CD14-positive monocyte (primary cell): Measurements from ENCODE around the gene FOXP1. TPM values are rescaled to one million over a fixed set of nuclear protein-coding genes. Genes with fewer than 3 reads are reported as not detected.

ENCODE experiments used
- DNase-seq, 3 donors: peaks; one replicate each; pipeline ENCODE4 v3.0.0-alpha.2; 2011 to 2022
- H2AFZ ChIP-seq: 2 replicates; pipeline ENCODE4 v1.6.0; 2012; ENCODE audit warnings: mild to moderate bottlenecking, low read depth, low read length, inconsistent platforms; ENCODE audit not compliant: insufficient read depth, poor library complexity, severe bottlenecking
- H3K27ac ChIP-seq, 2 donors: 1 replicate in 1 of 2; 2 replicates in 1 of 2; pipeline ENCODE4 v1.5.1; 2012 to 2013; ENCODE audit warnings: low read length in 2 of 2, control low read depth in 1 of 2, inconsistent platforms in 1 of 2, low read depth in 1 of 2, mild to moderate bottlenecking in 1 of 2
- H3K27me3 ChIP-seq, 2 donors: one replicate each; pipeline versions ENCODE4 v1.6.0 to v1.6.1; 2011 to 2013; ENCODE audit warnings: low read length in 2 of 2; ENCODE audit not compliant: control insufficient read depth in 2 of 2, insufficient read depth in 2 of 2
- H3K36me3 ChIP-seq, 2 donors: replicated peaks in 1 of 2; 1 replicate in 1 of 2; 2 replicates in 1 of 2; pipeline versions ENCODE4 v1.5.1 to v1.6.1; 2012 to 2013; ENCODE audit warnings: low read length in 2 of 2, control low read depth in 1 of 2, inconsistent platforms in 1 of 2, mild to moderate bottlenecking in 1 of 2; ENCODE audit not compliant: insufficient read depth in 2 of 2, control insufficient read depth in 1 of 2
- H3K4me1 ChIP-seq, 2 donors: 1 replicate in 1 of 2; 2 replicates in 1 of 2; pipeline versions ENCODE4 v1.5.1 to v1.6.1; 2012 to 2013; ENCODE audit warnings: low read length in 2 of 2, control low read depth in 1 of 2, inconsistent platforms in 1 of 2, mild to moderate bottlenecking in 1 of 2, moderate library complexity in 1 of 2; ENCODE audit not compliant: insufficient read depth in 2 of 2, control insufficient read depth in 1 of 2
- H3K4me2 ChIP-seq: replicated peaks from 2 replicates; pipeline ENCODE3; 2012; ENCODE audit warnings: low read length, moderate library complexity, mild to moderate bottlenecking; ENCODE audit not compliant: poor library complexity, severe bottlenecking; ENCODE audit errors: extremely low read depth
- H3K4me3 ChIP-seq, 3 experiments: fragments of 200-600 bp in 1 of 3; sonication (generic) in 1 of 3; replicated peaks in 1 of 3; 1 replicate in 2 of 3; 2 replicates in 1 of 3; pipeline ENCODE4 v1.5.1; 2011 to 2013; ENCODE audit warnings: low read length in 3 of 3, mild to moderate bottlenecking in 3 of 3, control low read depth in 2 of 3, low read depth in 2 of 3, inconsistent platforms in 1 of 3, moderate library complexity in 1 of 3
- H3K79me2 ChIP-seq: 2 replicates; pipeline ENCODE4 v1.6.0; 2012; ENCODE audit warnings: mild to moderate bottlenecking, control low read depth, inconsistent platforms, low read length, moderate library complexity; ENCODE audit not compliant: insufficient read depth
- H3K9ac ChIP-seq: 2 replicates; pipeline ENCODE4 v1.6.0; 2017; ENCODE audit warnings: low read length, mild to moderate bottlenecking; ENCODE audit not compliant: insufficient read depth, poor library complexity, severe bottlenecking
- H3K9me3 ChIP-seq, 2 donors: replicated peaks in 1 of 2; 1 replicate in 1 of 2; 2 replicates in 1 of 2; pipeline versions ENCODE4 v1.5.1 to v1.6.1; 2012 to 2013; ENCODE audit warnings: low read length in 2 of 2, control low read depth in 1 of 2; ENCODE audit not compliant: control insufficient read depth in 1 of 2, insufficient read depth in 1 of 2
- H4K20me1 ChIP-seq: 2 replicates; pipeline ENCODE4 v1.6.0; 2012; ENCODE audit warnings: mild to moderate bottlenecking, low read length, control low read depth, moderate library complexity; ENCODE audit not compliant: insufficient read depth
- H3K27ac Mint-ChIP-seq, 7 donors: one replicate each; pipeline ENCODE4 v1.8.0; 2020; ENCODE audit warnings: mild to moderate bottlenecking in 7 of 7, mixed read lengths in 7 of 7, moderate library complexity in 6 of 7, inconsistent platforms in 2 of 7
- H3K27me3 Mint-ChIP-seq, 3 donors: one replicate each; pipeline ENCODE4 v1.8.0; 2021 to 2022; ENCODE audit warnings: low read depth in 3 of 3, mild to moderate bottlenecking in 3 of 3, mixed read lengths in 3 of 3, moderate library complexity in 3 of 3, inconsistent platforms in 1 of 3
- H3K36me3 Mint-ChIP-seq, 2 donors: one replicate each; pipeline ENCODE4 v1.8.0; 2020; ENCODE audit warnings: mixed read lengths in 2 of 2, inconsistent platforms in 1 of 2, mild to moderate bottlenecking in 1 of 2
- H3K4me1 Mint-ChIP-seq: one replicate; pipeline ENCODE4 v1.8.0; 2020; ENCODE audit warnings: mild to moderate bottlenecking, mixed read lengths
- H3K4me3 Mint-ChIP-seq, 2 donors: one replicate each; pipeline ENCODE4 v1.8.0; 2020; ENCODE audit warnings: mild to moderate bottlenecking in 2 of 2, mixed read lengths in 2 of 2, moderate library complexity in 1 of 2
- H3K9me3 Mint-ChIP-seq, 7 donors: one replicate each; pipeline ENCODE4 v1.8.0; 2020 to 2022; ENCODE audit warnings: mixed read lengths in 7 of 7, mild to moderate bottlenecking in 6 of 7, moderate library complexity in 6 of 7, inconsistent platforms in 2 of 7
- CTCF ChIP-seq: fragments of 200-600 bp; IDR thresholded peaks from one replicate; pipeline ENCODE4 v1.8.0; 2022; ENCODE audit warnings: antibody characterized with exemption, mild to moderate bottlenecking
- WGBS: methylation state at CpG from one replicate; pipeline ENCODE4 v1.1.5; 2013; ENCODE audit warnings: missing lambda C conversion rate; ENCODE audit not compliant: insufficient coverage; 5-methylcytosine and 5-hydroxymethylcytosine counted together
- intact Hi-C, 2 donors: fragments of 100-400 bp; cut with micrococcal nuclease; formaldehyde crosslinking; loops; one replicate each; pipeline versions ENCODE4 v1.15.0 to v1.15.1; 2023
- polyA plus RNA-seq, 3 donors: library from polyadenylated mRNA; depleted of rRNA in 1 of 3; unstranded in 2 of 3; stranded (reverse) in 1 of 3; fragments of 300-500 nt in 2 of 3; fragments of >200 nt in 1 of 3; fragmentation: Illumina TruSeq in 2 of 3; gene quantifications; 1 replicate in 2 of 3; 2 replicates in 1 of 3; pipeline ENCODE4 v1.2.3, GENCODE V29; 2012 to 2021

The FOXP1 gene
- polyA plus RNA-seq, 3 donors = 25.7 to 42.6 (median 27.8) TPM

DNA sequence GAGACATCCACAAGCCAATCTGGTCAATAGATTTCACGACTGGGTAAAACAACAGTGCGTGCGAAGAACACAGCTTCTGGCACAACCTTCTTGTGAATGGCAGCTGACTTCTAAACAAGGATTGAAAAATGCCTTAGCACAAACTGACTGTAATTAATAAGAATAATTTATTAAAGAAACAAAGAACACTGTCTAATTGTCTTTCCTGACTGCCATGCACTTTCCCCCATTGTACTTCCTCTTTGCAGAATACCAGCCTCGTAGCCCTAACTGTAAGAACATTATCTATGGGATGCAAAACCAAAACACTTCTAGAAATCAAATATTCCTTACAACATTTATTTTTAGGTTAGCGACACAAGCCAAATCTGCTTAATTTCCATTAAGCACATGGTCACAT is 6.5 kb downstream of the FOXP1 start:
- Histone ChIP-seq H4K20me1 (peaks cover 6% of the 10 kb centered on the region), H3K4me1 (peaks cover 38 to 51% of the 10 kb centered on the region in 2 donors), H3K9ac (peak overlapping the region; percentile 19), H3K4me2 (peak overlapping the region; percentile 95), H3K27ac (peak overlapping the region in 1 of 2 donors; percentile 92), H3K36me3 (peaks cover 3 to 29% of the 10 kb centered on the region in 2 donors), H3K27me3 (no peaks in the 10 kb centered on the region), H3K9me3 (no peaks in the 10 kb centered on the region), H3K4me3 (peak overlapping the region in 2 of 3 experiments; percentile 27 to 91), H2AFZ (peak overlapping the region; percentile 31), H3K79me2 (peaks cover 100% of the 10 kb centered on the region)
- H3K36me3 Mint-ChIP-seq = peaks cover 9 to 22% of the 10 kb centered on the region in 2 donors
- peak overlapping the region; percentile 47 to 78 for H3K4me3 Mint-ChIP-seq
- intact Hi-C loops = loop anchor here in 1 of 2 donors (2.0 kb wide), 1 partner anchor 62 kb away; no protein-coding TSS in a partner anchor
- WGBS = 0% methylated on average over 1 of the region's 5 CpGs
- peak overlapping the region; percentile 15 to 87 (median 70) for H3K27ac Mint-ChIP-seq
- peak; percentile 18 to 51 (median 39) for DNase-seq
- peaks cover 51% of the 10 kb centered on the region for H3K4me1 Mint-ChIP-seq
- H3K27me3 Mint-ChIP-seq = no peaks in the 10 kb centered on the region
- H3K9me3 Mint-ChIP-seq = no peaks in the 10 kb centered on the region
- no peak for TF ChIP-seq CTCF

GRCh38 chr3:71575433-71575832 is 8.1 kb downstream of the FOXP1 start:
- no peak overlapping the region for H2AFZ ChIP-seq
- H3K4me2 ChIP-seq = no peak overlapping the region
- H3K27me3 ChIP-seq = no peaks in the 10 kb centered on the region
- peak overlapping the region in 1 of 2 donors; percentile 32 for H3K27ac ChIP-seq
- H3K27ac Mint-ChIP-seq = peak overlapping the region in 4 of 7 donors; percentile 10 to 55 (median 42)
- no peak for DNase-seq
- H3K4me1 Mint-ChIP-seq = peaks cover 47% of the 10 kb centered on the region
- no peak overlapping the region for H3K4me3 ChIP-seq
- H3K36me3 ChIP-seq = peaks cover 12 to 44% of the 10 kb centered on the region in 2 donors
- peaks cover 12% of the 10 kb centered on the region for H4K20me1 ChIP-seq
- peaks cover 16 to 34% of the 10 kb centered on the region in 2 donors for H3K36me3 Mint-ChIP-seq
- no peaks in the 10 kb centered on the region for H3K27me3 Mint-ChIP-seq
- H3K9me3 Mint-ChIP-seq = no peaks in the 10 kb centered on the region
- no peaks in the 10 kb centered on the region for H3K9me3 ChIP-seq
- no peak overlapping the region for H3K9ac ChIP-seq
- intact Hi-C loops = no loop called here
- TF ChIP-seq CTCF = no peak
- no peak overlapping the region for H3K4me3 Mint-ChIP-seq
- H3K79me2 ChIP-seq = peaks cover 100% of the 10 kb centered on the region
- H3K4me1 ChIP-seq = peaks cover 37 to 47% of the 10 kb centered on the region in 2 donors
- WGBS = 100% methylated on average over 1 of the region's 2 CpGs
